KG1 (cell line): ENCODE results near the gene DHRS11.

Experiments used
- DNase-seq: peaks from one replicate; lab custom pipeline; 2025; lab: John Stamatoyannopoulos, UW

DHRS11 gene, protein sequence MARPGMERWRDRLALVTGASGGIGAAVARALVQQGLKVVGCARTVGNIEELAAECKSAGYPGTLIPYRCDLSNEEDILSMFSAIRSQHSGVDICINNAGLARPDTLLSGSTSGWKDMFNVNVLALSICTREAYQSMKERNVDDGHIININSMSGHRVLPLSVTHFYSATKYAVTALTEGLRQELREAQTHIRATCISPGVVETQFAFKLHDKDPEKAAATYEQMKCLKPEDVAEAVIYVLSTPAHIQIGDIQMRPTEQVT

DNA sequence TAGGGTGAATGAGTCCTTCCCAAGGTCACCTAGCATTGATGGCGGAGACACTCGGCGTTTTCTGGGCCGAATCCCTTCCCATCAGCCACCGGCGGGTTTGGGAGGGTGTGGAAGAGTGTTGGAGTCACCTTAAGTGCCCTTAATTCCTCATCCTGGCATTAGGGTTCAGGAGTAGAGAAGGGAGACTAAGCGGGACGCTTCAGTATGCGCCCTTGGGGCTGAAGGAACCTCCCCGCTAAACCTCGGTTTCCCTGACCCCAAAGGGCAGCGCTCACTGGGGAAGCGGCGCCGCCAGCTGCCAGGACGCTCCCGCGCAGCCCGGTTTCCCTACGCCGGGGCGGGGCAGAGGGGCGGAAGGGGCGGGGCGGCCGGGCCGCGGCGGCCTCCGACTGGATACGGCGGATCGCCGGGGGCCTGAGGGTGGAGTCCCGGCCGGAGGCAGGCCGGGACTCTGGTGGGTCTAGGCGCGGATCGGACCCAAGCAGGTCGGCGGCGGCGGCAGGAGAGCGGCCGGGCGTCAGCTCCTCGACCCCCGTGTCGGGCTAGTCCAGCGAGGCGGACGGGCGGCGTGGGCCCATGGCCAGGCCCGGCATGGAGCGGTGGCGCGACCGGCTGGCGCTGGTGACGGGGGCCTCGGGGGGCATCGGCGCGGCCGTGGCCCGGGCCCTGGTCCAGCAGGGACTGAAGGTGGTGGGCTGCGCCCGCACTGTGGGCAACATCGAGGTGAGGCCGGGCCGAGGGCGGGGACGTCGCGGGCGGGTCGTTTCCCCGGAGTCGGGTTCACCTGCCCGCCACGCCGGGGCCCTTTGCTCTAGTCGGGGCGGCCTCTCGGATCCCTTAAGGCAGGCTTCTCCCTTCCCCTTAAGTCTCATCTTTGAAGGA, at the start of gene DHRS11:
TSS of gene DHRS11 (plus strand) at position 446 of the 882 bp plus-strand sequence. CDS start at position 577, 131 bp downstream.
- peak; percentile 38 for DNase-seq

DNA sequence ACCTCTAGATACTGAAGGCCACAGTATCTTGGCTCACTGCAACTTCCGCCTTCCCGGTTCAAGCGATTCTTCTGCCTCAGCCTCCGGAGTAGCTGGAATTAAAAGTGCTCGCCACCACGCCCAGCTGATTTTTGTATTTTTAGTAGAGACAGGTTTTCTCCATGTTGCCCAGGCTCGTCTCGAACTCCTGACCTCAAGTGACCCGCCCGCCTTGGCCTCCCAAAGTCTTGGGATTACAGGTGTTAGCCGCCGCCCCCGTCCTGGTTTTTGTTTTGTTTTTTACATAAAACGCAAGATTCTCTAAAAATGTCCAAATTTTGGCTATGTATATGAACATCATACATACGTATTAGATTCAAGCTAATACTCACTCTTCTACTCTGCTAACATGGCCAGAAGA, 48.9 kb upstream of the DHRS11 start:
- DNase-seq, result no peak

DNA sequence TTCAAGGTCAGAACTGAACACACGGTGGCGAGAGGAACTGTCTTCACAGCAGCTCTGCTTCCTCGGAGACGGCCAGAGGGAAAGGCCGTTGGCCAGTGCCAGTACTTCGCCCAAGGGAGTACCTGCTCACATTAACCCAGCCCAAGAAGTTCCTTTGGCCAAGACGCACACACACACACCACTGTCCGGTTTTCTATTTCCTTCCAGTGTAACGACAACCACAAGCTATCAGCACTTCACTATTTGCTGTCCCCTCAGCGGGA, 47.7 kb upstream of the DHRS11 start:
- peak; percentile 67 for DNase-seq

DNA sequence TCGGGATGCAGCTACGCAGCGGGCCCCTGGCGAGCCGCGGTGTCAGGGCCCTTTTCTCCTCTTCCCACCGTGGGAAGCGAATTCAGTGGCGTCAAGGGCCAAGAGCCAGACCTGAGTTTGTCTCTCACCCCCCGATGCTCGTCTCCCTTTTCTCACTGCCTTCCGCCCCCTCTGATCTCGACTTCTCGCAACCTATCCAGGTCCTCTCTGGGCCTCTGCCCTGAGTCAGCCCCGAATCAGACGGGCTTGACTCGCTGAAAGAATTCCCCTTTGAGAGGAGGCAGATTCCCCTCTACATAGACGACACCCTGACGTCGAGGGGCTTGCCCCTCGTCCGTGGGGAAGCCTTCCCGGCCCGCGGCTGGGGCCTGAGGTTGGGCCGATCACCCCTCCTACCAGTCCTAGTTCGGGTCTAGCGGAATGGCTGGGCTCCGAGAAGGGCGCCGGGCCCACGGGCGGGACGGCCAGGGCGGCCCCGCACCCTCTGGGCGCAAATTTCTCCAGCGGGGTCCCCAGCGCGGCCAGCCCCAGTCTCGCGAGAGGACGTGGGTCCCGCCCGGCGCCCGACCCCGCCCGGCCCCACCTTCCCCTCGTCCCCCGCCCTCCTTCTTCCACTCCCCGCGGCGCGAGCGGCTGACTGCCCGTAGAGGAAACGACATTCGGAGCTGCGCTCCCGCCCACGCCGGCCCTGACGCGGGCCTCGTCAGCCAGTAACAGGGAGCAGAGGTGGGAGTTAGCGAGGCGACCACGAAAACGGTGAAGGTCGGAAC, 47.2 kb upstream of the DHRS11 start, which contains the start of gene GGNBP2:
TSS of gene GGNBP2 (plus strand) at position 613 of the 770 bp plus-strand sequence. CDS start 806 bp downstream, outside the sequence.
- DNase-seq, result peak; percentile 81

DNA sequence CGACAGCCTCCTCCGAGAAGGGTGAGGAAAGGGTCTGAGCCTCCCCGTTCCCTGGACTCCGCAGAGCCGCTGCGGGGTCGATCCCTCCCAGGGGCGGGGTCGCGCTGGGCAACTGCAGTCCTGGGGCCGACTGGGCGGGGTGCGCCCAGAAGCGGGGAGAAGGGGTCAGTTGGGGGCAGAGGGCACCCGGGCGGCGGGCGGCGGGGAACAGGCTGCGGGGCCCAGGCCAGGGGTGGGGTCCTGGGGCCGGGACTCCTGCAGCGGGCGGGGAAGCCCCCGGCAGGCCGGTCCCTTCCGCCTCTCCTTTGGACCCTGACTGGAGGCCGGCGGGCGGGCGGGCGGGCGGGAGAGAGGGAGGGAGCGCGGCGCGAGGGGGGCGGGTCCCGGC, 46.6 kb upstream of the DHRS11 start:
- no peak for DNase-seq

DNA sequence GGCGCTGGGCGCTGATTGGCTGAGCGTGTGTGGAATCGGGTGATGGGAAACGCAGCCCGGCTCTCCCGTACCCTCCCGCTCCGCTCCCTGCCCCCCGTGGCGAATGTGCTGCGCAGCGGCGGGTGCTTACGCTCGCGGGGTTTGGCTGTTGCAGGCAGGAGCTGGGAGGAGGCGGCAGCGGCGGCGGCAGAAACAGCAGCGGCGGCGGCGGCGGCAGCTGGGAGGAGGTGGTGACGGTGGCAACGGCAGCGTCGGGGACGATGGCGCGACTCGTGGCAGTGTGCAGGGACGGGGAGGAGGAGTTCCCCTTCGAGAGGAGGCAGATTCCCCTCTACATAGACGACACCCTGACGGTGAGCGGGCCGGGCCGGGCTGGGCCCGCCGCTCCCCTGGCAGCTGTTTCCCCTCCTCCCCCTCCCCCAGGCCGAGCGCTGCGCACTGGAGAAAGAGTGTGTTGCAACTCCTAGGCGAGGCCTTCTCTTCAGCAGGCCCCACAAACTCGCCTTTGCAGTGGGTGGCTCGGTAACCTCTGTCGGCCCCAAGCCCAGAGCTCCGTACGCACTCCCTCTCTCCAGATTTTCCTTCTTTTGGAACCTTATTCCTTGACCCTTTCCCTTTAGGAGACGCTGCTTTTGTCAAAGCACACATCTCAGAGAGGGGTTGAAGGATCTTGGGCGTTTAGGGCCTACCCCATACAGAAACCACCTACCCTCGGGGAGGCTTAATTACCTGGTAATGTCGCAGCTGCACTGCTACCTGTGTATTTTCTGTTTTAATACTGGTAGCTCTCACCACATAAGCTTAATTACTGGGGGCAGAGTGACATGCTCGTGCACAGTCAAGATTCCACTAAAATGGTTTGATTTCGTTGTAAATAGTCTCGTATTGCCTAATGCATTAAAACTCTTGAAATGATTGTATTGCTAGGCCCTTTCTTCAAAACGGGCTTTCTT, 45.9 kb upstream of the DHRS11 start:
- peak; percentile 96 for DNase-seq

DNA sequence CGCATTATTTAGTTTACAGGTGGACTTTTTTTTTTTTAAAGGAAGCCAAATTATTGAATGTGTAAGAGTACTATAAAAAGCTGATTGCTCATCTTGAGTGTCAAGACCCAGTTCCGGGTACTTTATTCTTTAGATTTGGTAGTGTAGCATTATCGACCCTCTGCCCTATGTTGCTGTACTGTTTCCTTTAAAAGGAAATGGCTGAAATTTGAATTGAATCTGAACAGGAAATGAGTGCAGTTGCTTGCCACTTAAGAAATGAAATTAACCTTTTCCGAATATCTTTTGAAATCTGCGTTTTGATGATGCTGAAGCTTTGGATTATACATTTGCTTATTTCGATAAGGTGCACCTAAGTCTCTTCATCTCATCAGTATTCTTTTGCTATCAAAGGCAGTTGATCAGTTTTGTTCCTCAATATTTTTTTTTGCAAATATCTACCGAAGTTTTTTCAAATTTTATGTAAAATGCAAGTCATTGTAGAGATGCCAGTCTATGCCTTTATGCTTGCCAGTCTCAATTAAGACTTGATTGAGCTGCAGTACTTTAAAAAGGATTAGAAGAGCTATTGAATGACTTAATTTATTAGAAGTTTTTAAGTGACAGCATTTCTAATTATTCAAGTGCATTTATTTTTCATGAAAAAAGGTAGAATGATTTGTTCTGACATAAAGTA, 45.1 kb upstream of the DHRS11 start:
- no peak for DNase-seq

DNA sequence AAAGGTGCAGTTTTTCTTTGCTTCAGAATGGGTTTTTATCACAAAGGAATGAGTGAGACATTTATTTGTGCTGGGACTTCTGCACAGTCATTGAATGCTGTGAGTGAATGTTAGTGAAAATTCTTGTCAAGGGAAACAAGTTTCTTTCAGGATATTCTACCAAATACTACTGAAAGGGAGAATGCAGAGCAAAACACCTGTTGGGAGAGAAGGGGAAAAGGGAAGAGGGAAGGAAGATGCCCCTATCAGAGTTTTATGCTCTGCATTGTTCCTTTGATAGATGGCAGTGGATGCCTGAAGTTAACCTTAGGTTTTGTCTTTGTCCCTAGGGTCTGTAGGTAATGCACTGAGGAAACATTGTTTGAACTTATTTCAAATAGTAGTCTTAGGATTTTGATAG, 43.9 kb upstream of the DHRS11 start:
- no peak for DNase-seq

DNA sequence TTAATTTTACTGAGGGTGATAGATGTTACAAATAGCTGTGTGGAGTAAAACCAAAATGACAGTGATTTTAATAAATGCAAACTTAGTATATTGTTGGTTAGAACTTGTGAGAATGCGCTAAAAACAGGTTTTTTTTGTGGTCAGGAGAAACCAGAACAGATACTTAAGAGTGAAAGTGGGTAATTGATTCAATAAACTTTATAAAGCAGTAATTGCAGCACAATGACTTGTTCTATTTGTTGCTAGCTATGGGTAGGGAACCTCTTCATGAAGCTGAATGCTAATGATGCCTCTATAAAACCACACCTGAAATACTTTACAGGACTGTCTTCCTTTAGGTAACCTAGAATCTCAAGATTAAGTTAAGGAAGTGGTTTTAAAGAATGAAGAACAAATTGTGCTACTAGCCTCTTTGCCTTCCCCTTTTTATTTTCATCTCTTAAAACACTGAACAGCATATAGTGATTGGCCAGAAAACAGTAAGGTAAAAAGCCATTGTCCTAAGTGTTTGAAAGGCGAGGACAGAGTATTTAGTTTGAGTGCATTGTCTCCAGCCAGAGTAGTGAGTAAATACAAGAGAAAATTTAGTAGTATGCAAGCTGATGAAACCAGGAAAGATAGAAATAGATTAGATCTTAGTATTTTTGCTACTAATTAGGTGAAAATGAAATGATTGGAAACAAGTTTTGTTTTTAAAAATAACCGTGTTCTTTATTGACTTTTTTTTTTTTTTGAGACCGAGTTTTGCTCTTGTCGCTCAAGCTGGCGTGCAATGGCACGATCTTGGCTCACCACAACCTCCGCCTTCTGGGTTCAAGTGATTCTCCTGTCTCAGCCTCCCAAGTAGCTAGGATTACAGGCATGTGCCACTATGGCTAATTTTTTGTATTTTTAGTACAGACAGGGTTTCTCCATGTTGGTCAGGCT, 40.9 kb upstream of the DHRS11 start:
- DNase-seq, result peak; percentile 13

DNA sequence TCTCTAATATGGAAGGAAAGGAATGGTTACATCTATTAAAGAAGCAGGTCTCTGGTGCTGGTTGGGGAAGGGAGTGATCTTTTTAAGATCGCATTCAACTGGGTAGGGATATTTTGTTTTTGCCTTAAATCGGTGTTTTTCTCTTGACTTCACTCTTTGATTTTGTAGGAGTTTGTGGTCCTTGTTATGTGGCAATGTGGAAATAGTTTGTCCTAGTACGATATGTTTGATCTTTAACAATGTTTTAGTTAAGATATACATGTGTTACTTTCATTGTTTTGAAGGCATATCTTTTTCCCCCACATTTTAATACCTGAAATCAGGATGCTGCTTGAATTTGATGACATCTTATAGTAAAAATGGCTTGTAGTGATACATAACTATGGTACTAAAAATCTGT, 38.2 kb upstream of the DHRS11 start:
- DNase-seq, result no peak

DNA sequence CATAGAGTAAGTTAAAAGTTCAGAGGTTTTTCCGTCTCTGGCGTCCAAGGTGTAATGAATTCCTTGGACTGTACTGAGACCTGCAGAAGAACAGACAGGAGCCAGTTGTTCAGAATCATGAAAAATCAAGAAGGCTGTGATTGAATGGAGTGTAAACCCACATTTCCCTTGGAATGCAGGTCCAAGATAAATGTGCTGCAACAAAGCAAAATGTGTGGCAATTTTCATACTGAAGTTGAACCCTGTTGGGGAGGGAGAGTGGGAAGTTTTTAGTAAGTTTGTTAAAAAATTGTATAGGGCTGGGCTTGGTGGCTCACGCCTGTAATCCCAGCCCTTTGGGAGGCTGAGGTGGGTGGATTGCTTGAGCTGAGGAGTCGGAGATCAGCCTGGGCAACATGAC, 25.6 kb upstream of the DHRS11 start:
- no peak for DNase-seq

DNA sequence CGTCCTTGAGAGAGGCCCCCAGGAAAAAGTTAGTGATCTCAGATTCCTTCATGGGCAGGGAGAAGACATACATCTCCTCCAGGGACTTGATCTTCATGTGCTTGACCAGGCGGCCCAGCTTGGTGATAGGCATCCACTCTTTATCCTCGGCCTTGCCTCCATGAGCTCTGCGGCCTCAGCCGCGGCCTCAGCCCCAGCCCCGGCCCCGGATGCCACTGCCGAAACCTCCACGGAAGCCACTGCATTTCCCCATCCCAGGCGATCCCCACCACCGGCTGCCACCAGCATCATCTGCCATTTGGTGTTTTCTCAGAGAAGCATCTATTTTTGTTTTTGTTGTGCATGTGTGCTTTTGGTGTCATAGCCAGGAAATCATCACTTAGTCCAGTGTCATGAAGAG, 16.7 kb upstream of the DHRS11 start:
- no peak for DNase-seq

DNA sequence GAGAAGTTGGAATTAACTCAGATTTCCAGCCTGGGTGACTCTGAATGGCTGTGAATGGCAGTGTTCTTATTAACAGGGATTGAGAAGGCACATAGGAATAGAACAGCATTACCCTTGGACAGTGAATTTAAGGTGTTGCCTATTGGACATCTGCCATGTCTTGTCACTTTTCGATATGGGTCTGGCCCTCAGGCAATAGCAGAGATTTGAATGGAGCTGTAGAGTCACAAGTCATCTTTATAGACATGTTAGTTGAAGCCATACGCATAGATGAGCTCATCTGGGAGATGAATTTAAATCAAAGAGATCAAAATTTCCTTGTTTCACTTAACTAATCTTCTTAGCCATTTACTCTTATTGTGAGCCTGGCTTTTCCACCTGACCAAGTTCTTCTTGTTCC, 14.9 kb upstream of the DHRS11 start:
- no peak for DNase-seq

DNA sequence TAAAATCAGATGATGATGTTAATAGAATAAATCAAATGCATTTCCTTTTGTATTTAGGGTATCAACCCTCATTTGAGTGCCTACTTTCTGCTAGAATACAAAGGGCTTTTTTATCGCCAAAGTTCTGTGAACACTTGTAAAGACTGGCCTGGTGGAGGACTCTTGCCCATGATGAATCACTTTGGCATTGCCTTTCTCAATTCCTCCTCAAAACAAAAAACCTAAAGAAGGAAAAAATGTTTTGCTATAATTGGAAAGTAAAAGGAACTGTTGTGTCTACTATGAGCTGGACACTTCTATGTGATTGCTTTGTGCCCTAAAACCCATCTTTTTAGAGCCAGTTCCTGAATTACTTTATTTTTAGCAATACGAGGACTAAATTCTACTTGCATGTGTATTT, 13.0 kb upstream of the DHRS11 start:
- no peak for DNase-seq

DNA sequence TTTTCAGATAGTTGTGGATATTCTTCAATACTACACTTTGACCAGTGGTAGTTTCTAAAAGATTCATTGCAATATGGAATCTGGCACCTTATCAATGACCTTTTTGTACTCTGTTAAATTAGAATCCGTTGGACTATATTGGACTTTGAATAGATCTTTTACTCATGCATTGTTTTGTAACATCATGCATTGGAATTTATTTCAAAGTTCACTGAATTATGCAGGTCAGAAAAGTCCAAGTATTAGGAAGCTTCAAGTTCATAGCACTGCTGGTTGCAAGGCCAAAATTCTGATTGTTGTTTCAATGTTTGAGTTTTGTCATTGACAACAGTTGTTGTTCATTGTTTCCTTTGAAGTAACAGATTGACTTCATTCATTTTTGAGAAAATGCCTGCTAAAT, 7.9 kb upstream of the DHRS11 start:
- no peak for DNase-seq

DNA sequence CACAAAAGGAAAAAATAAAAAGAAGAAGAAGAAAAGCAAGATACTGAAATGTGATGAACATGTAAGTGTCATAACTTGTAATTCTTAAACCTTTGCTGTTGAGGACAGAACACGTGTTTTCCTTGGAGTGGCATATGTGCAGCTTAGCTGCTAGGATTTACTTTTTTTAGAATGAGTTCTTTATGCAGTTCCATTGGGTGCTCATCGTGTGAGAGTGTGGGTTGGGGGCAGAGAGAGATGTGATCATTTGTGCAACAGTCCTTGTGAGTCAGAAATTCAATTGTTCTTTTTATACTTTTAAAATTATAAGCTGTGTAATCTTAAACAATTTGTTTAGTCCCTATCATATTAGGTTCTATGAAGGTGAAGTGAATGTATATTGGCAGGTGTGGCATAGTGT, 5.5 kb upstream of the DHRS11 start:
- no peak for DNase-seq

DNA sequence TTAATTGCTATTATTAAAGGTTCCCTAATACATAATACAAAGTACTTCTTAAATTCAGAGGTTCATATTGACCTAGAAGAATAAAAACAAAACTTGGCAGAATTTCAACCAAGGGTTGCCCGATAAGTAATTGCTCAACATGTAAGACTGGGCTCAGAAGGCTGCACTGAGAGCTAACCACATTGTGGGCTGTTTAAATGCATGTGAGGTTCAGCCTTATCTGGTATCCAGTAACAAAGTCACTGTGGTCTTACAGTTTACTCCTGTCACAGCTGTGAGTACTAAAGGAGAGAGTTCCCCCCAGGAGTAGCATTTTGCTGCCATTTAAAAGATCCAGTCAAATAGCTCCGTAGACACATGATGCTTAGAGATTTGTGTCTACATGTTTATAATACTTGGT, 1.6 kb upstream of the DHRS11 start:
- DNase-seq, result no peak

DNA sequence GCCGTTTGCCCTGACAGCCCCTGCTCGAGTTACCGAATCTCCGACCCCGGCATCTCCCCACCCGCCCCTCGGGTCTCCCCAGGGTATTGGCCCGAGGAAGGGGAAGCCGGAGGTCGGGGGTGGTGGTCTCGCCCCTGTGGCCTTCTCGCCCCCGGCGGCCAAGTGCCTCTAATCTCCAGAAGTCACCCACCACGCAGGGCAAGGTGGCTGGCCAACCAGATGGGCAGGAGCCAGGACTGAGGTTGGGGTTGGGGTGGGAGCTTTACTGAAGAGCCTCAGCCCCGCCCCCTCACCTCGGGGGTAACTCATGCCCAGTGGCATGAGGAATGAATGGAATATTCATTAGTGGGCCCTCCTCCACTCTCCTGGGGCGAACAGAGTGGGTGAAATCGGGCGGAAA, 637 bp downstream of the DHRS11 start:
- no peak for DNase-seq

DNA sequence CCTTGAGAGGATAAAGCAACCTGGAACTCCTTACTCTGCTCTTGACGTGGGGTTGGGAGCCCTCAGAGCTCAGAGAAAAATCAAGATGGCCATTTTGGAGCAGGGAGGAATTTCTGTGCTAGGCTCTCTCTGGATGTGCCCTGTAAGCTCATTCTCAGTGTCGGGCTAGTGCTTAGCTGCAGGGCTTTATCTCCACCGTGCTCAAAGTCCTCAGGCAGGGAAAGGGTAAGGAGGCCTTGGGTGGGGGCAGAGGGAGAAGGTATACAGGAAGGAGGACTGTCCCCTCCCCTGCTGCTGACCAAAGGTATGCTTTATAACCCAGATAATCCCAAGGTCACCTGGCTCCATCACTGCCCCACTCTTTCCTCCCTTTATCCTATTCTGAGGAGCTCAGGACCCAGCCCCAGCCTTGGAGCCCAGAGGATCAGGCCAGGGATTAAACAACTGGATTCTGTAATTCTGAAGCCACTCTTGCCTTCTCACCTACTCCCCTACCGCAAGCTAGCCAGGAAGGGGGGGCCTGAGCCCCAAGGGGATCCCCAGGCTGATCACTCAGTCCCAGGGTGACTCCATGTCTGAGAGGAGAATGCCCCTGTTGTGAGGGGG, 1.1 kb downstream of the DHRS11 start:
- DNase-seq, result no peak
